Lung (tissue), 12 donors: ENCODE results near the gene CIDEB. TPM values are rescaled to one million over a fixed set of nuclear protein-coding genes. Genes with fewer than 3 reads are reported as not detected.

Source experiments
- ATAC-seq: fragments of 200-7000 bp; cut with Tn5 transposase; one replicate; pipeline ENCODE4 v1.9.1; 2020; ENCODE audit warnings: moderate number of reproducible peaks; ENCODE audit not compliant: insufficient read depth, low FRiP score
- DNase-seq, 3 donors: peaks; one replicate each; pipeline ENCODE4 v3.0.0-alpha.2; 2013 to 2017
- H3K27ac ChIP-seq, 2 donors: one replicate each; pipeline ENCODE4 v1.5.1; 2013; ENCODE audit warnings: mild to moderate bottlenecking in 2 of 2, moderate library complexity in 2 of 2, control low read depth in 1 of 2, inconsistent platforms in 1 of 2, low read depth in 1 of 2, low read length in 1 of 2
- H3K27me3 ChIP-seq, 3 donors: one replicate each; pipeline ENCODE4 v1.5.1; 2013; ENCODE audit warnings: low read length in 2 of 3; ENCODE audit not compliant: control insufficient read depth in 3 of 3, insufficient read depth in 3 of 3
- H3K36me3 ChIP-seq, 4 donors: one replicate each; pipeline ENCODE4 v1.5.1; 2013; ENCODE audit warnings: low read length in 4 of 4, mild to moderate bottlenecking in 1 of 4, moderate library complexity in 1 of 4; ENCODE audit not compliant: control insufficient read depth in 4 of 4, insufficient read depth in 4 of 4
- H3K4me1 ChIP-seq, 5 donors: one replicate each; pipeline ENCODE4 v1.5.1; 2013; ENCODE audit warnings: low read length in 5 of 5, mild to moderate bottlenecking in 2 of 5, moderate library complexity in 1 of 5; ENCODE audit not compliant: control insufficient read depth in 5 of 5, insufficient read depth in 5 of 5
- H3K4me3 ChIP-seq: one replicate; pipeline ENCODE4 v1.5.1; 2013; ENCODE audit warnings: mild to moderate bottlenecking, control low read depth, moderate library complexity
- H3K9ac ChIP-seq, 2 donors: one replicate each; pipeline ENCODE4 v1.5.1; 2013; ENCODE audit warnings: low read length in 2 of 2, control low read depth in 1 of 2; ENCODE audit not compliant: insufficient read depth in 1 of 2
- H3K9me3 ChIP-seq, 4 donors: one replicate each; pipeline ENCODE4 v1.5.1; 2013; ENCODE audit warnings: low read length in 3 of 4, mild to moderate bottlenecking in 1 of 4, moderate library complexity in 1 of 4; ENCODE audit not compliant: control insufficient read depth in 4 of 4, insufficient read depth in 3 of 4
- WGBS, 2 donors: extraction: QIAGEN DNeasy Blood & Tissue Kit; methylation state at CpG; one replicate each; pipeline ENCODE4 v1.1.7; 2013; 5-methylcytosine and 5-hydroxymethylcytosine counted together
- polyA plus RNA-seq, 2 donors: library from polyadenylated mRNA; stranded (reverse); fragments of 200-250 nt; gene quantifications; one replicate each; pipeline ENCODE4 v1.2.1, GENCODE V29; 2013
- total RNA-seq, 2 donors: library from RNA; depleted of rRNA in 1 of 2; stranded (reverse); fragments of >200 nt in 1 of 2; gene quantifications; one replicate each; pipeline ENCODE4 v1.2.1, GENCODE V29; 2014 to 2021
- TF ChIP-seq, protein P1 (sequence below): IDR thresholded peaks from 2 replicates; pipeline ENCODE4 v1.5.1; 2012; ENCODE audit warnings: mild to moderate bottlenecking; ENCODE audit errors: control extremely low read depth, extremely low read depth
- donor health status: control.
- donor health status: control.
- donor health status: Bipolar disorder and iron deficiency.
- donor health status: healthy.
- donor health status: DM: yes; HTN: yes; CAD: no.

CIDEB gene
- total and polyA plus RNA-seq, 4 donors: 8.3 to 19.7 (median 14.2) TPM

DNA sequence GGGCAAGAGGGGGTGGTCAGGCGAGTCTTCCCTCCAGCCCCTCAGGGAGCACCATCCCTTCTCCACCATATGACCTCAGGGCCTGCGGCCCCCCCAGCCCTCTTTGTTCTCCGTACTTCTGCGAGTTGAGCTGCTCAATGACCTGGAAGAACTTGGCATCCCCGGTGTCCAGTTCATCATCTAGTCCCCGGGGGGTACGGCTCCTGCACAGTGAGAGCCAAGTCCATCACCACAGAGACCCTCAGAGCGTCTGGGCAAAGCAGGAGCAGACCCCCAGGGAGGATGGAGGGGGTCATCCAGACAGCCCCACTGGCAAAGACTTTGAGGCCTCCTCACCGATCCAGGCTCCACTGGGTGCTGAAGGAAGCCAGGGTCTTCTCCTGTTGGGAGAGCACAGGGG, 18.2 kb upstream of the CIDEB start:
- DNase-seq (no peak), ATAC-seq (no peak)
- Histone ChIP-seq H3K9ac (no peak overlapping the region), H3K36me3 (peaks cover 0 to 5% (median 0%) of the 10 kb centered on the region in 4 donors), H3K4me1 (peaks cover 0 to 7% (median 0%) of the 10 kb centered on the region in 5 donors), H3K27ac (no peak overlapping the region), H3K9me3 (no peaks in the 10 kb centered on the region), H3K27me3 (peaks cover 0 to 5% (median 0%) of the 10 kb centered on the region in 3 donors), H3K4me3 (no peak overlapping the region)
- WGBS, 2 donors: 86 to 92% methylated on average over 9 of the region's 9 CpGs
- TF ChIP-seq, protein P1, sequence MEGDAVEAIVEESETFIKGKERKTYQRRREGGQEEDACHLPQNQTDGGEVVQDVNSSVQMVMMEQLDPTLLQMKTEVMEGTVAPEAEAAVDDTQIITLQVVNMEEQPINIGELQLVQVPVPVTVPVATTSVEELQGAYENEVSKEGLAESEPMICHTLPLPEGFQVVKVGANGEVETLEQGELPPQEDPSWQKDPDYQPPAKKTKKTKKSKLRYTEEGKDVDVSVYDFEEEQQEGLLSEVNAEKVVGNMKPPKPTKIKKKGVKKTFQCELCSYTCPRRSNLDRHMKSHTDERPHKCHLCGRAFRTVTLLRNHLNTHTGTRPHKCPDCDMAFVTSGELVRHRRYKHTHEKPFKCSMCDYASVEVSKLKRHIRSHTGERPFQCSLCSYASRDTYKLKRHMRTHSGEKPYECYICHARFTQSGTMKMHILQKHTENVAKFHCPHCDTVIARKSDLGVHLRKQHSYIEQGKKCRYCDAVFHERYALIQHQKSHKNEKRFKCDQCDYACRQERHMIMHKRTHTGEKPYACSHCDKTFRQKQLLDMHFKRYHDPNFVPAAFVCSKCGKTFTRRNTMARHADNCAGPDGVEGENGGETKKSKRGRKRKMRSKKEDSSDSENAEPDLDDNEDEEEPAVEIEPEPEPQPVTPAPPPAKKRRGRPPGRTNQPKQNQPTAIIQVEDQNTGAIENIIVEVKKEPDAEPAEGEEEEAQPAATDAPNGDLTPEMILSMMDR: no peak

DNA sequence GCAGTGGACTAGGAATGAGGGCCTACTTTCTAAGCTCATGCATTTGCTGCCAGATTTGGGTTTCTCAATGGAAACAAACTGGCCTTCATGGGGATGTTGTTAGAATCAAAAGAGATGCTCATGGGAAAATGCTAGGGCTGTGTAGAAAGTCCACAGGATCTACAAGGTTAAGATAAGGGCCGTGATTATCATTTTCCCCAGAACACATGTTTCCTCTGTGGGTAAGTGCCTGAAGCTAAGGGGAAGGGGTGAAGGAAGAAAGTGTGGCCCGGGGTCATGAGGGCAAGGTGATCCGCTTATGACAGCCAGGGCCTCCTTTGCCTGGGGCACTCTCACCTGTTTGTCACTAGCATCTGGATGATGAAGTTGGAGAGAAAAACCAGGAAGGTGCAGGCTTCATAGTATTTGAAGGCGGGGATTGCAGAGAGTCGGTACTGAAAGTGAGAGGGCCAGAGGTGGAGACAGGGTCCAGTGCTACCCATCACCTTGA, 17.3 kb upstream of the CIDEB start:
- Histone ChIP-seq H3K4me3 (no peak overlapping the region), H3K27ac (no peak overlapping the region), H3K4me1 (peaks cover 0 to 7% (median 0%) of the 10 kb centered on the region in 5 donors), H3K27me3 (no peaks in the 10 kb centered on the region), H3K9ac (no peak overlapping the region), H3K9me3 (no peaks in the 10 kb centered on the region), H3K36me3 (peaks cover 0 to 3% (median 0%) of the 10 kb centered on the region in 4 donors)
- WGBS, 2 donors: 65 to 82% methylated on average over 5 of the region's 5 CpGs
- TF ChIP-seq, protein P1: no peak
- ATAC-seq (no peak), DNase-seq (no peak)

- Histone ChIP-seq H3K27me3 (peaks cover 0 to 5% (median 1%) of the 10 kb centered on the region in 3 donors), H3K27ac (no peak overlapping the region), H3K4me3 (no peak overlapping the region), H3K4me1 (peaks cover 0 to 7% (median 0%) of the 10 kb centered on the region in 5 donors), H3K36me3 (peaks cover 0 to 1% (median 0%) of the 10 kb centered on the region in 4 donors), H3K9ac (no peak overlapping the region), H3K9me3 (no peaks in the 10 kb centered on the region)
- no peak for DNase-seq
- TF ChIP-seq, protein P1: no peak
- ATAC-seq: no peak
- 83 to 84% methylated on average over 6 of the region's 6 CpGs for WGBS, 2 donors
Measured at GRCh38 chr14:24324024-24324423, 16.2 kb upstream of the CIDEB start.

DNA sequence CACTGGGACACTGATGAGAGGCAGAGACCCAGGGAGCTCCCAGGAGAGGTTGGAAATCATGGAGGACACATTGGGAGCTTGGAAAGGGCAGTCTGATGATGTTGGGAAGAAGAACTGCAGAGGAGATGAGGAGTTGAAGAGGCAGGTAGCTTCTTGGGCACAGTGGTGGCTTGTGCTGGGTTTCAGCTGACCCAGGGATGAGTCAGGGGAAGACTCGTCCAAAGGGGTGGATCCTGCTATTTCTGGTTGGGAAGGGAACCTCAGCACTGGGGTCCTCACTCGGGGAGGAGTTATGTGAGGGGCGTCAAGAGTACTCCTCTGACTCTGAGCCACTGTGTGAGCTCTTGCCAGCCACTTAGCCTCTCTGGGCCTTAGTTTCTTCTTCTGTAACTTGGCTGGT, 15.6 kb upstream of the CIDEB start:
- Histone ChIP-seq H3K27me3 (peaks cover 0 to 12% (median 5%) of the 10 kb centered on the region in 3 donors), H3K9me3 (no peaks in the 10 kb centered on the region), H3K36me3 (peaks cover 0 to 1% (median 0%) of the 10 kb centered on the region in 4 donors), H3K4me1 (peaks cover 0 to 7% (median 0%) of the 10 kb centered on the region in 5 donors), H3K27ac (no peak overlapping the region), H3K4me3 (no peak overlapping the region), H3K9ac (no peak overlapping the region)
- 66 to 74% methylated on average over 3 of the region's 3 CpGs for WGBS, 2 donors
- TF ChIP-seq, protein P1: no peak
- DNase-seq: no peak
- no peak for ATAC-seq
